Astrocyte of the cerebellum (primary cell): ENCODE data around the gene OAT.

Experiments used
- DNase-seq: peaks from one replicate; pipeline ENCODE4 v3.0.0-alpha.2; 2011; ENCODE audit warnings: low read depth
- H3K4me3 ChIP-seq: 2 replicates; pipeline ENCODE4 v1.5.1; 2011; ENCODE audit warnings: mild to moderate bottlenecking, low read depth, low read length, moderate library complexity
- CTCF ChIP-seq: IDR thresholded peaks from 2 replicates; pipeline ENCODE4 v1.5.1; 2012; ENCODE audit warnings: low read length, low read depth, moderate library complexity, mild to moderate bottlenecking; ENCODE audit errors: missing control alignments
- in situ Hi-C: cut with HindIII; loops from 2 replicates; pipeline ENCODE4 v1.10.0; 2017; ENCODE audit warnings: low sequenced_read_pairs

Gene OAT

GRCh38 chr10:124386186-124387077, 32.3 kb downstream of the OAT start:
- no peak for DNase-seq
- no peak for TF ChIP-seq CTCF
- no peak overlapping the region for H3K4me3 ChIP-seq
- in situ Hi-C loops: no loop called here

- no peak for DNase-seq
- in situ Hi-C loops: no loop called here
- no peak for TF ChIP-seq CTCF
- no peak overlapping the region for H3K4me3 ChIP-seq
Observed at GRCh38 chr10:124385627-124386185, 33.0 kb downstream of the OAT start.

- DNase-seq: no peak
- no peak for TF ChIP-seq CTCF
- no peak overlapping the region for H3K4me3 ChIP-seq
- in situ Hi-C loops: no loop called here
Observed at GRCh38 chr10:124384591-124385190, 34.0 kb downstream of the OAT start.

- no peak for TF ChIP-seq CTCF
- no peak for DNase-seq
- in situ Hi-C loops: no loop called here
- H3K4me3 ChIP-seq: no peak overlapping the region
Observed at GRCh38 chr10:124384172-124384571, 34.6 kb downstream of the OAT start.

GRCh38 chr10:124383496-124383895, 35.2 kb downstream of the OAT start:
- no peak for TF ChIP-seq CTCF
- in situ Hi-C loops: no loop called here
- H3K4me3 ChIP-seq: no peak overlapping the region
- DNase-seq: no peak

- no peak overlapping the region for H3K4me3 ChIP-seq
- TF ChIP-seq CTCF: no peak
- DNase-seq: no peak
- in situ Hi-C loops: no loop called here
Observed at GRCh38 chr10:124381011-124381611, 37.6 kb downstream of the OAT start.
